GM21786 (cell line): ENCODE measurements around the gene NANS.
"Not testable (repeated sequence)": the region's sequence is repeated elsewhere in the genome, so short reads cannot be mapped to it uniquely, and the experiment has no call there.

Experiments used
- ATAC-seq: cut with Tn5 transposase; IDR thresholded peaks from one replicate; pipeline ENCODE4 v1.9.1; 2021; ENCODE audit not compliant: unreplicated experiment

Gene NANS

GRCh38 chr9:98099346-98099745 lies 42.8 kb downstream of the NANS start:
- no peak for ATAC-seq

DNA sequence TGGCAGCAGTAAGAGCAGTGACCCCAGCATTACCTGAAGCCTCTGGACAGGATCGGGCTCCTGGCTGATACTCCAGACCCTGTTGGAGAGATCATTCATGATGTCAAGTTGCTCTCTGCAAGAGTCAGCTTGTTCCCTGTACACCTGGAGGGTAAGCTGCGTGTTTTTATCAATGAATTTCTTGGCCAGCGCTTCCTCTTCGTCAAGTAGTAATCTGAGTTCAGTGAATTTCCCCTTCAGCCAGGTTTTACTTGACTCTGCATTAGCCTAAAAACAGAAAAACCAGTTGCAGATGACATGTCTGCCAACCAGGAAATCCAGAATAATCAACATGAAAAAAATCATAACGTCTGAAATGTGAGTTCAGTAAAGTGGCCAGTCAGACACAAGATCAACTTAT lies 43.4 kb downstream of the NANS start:
- ATAC-seq: no peak

- ATAC-seq: no peak
These were observed 43.9 kb downstream of the NANS start for GRCh38 chr9:98100456-98100855.

DNA sequence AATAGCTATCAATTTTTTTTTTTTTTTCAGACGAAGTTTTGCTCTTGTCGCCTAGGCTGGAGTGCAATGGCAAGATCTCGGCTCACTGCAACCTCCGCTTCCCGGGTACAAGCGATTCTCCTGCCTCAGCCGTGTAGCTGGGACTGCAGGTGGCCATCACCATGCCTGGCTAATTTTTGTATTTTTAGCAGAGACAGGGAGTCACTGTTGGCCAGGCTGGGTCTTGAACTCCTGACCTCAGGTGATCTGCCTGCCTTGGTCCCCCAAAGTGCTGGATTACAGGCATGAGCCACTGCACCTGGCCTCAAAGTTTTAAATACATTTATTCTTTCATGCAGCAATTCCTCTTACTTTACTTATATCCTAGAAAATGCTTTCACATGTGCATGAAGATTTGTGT lies 44.9 kb downstream of the NANS start:
- ATAC-seq: no peak

DNA sequence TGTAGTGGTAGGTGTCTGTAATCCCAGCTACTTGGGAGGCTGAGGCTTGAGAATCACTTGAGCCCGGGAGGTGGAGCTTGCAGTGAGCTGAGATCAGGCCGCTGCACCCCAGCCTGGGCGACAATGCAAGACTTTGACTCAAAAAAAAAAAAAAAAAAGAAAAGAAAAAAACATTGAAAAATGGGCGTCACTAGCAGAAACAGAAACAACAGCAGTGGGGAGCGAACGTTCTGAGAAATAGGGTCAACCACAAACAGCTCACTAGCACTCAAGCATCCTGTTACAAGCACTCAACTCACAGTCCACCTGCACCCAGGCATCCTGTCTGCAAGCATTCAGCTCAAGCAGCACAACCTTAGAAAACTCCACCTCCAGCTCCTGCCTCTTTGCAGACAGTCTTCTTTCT lies 45.3 kb downstream of the NANS start:
- peak; percentile 97 for ATAC-seq

DNA sequence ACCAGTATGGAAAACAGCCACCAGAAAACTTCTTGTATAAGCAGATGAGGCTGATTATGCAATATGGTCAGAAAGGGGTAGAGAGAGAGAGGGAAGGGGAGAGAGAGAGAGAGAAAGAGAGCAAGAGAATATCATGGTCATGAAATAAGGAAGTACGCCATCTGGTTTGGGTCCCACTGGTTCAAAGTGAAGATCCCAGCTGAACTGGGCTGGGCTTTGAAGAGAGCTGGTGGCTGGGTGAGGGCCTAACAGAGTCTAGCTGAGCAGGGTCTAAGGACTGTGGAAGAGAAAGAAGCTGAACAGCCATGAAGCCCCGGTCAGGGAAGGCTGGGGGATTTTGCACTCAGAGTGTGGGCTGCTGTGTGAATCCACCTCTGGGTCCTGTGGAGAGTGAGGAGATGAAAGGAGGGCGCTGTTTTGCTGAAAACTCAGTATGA lies 47.9 kb downstream of the NANS start:
- no peak for ATAC-seq

DNA sequence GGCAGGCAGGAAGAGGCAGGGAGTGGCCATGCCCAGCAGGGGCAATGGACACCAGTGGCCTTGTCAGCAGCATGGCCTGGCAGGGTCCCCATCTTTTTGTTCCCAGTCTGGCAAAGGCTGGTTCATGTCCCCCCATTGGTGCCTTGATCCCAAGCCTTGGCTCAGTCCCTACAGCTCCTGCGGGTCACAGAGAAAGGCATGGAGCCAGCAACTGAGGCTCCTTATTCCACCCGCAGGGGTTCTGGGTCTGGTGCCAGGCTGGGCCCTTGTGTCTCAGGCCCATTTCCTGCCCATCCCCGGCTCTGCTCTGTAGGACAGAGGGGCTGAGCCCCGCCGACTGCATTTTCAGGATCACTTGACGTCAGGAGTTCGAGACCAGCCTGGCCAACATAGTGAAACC lies 48.5 kb downstream of the NANS start:
- no peak for ATAC-seq

- no peak for ATAC-seq
These were observed 51.4 kb downstream of the NANS start for GRCh38 chr9:98107926-98108325.

DNA sequence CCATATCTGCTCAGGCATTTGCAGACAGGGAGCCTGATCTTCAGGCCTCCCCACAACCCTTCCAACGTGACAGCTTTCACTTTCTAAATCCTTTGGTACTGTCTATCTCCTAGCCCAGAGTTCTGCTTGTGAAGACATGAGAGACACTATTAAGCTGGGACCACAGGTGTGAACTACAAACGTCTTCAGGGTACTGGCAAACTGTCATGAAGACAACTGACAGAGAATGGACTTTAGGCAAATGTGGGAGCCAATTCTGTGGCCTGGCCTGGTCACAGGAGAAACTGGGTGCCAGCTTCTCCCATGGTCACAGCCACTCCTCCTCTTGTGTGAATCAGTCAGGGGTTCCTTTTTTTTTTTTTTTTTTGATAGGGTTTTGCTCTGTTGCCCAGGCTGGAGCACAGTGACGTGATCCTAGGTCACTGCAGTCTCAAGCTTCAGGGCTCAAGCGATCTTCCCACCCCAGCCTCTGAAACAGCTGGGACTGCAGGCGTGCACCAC lies 52.0 kb downstream of the NANS start:
- ATAC-seq: peak; percentile 80

DNA sequence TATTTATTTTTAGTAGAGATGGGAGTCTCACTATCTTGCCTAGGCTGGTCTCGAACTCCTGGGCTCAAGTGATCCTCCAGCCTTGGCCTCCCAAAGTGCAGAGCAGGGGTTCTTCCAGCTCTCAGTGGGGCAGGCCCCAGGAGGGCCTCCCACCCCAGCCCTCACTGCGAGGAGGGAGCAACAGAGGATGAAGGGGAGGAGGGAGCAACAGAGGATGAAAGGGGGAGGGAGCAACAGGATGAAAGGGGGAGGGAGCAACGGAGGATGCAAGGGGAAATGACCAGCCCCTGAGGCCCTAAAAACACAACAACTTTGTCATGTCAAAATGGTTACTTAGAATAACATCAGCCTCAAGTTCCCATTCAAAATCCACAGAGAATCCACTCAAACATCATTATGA lies 52.5 kb downstream of the NANS start:
- no peak for ATAC-seq

- ATAC-seq: not testable (repeated sequence)
These were observed 60.6 kb downstream of the NANS start for GRCh38 chr9:98117097-98117496.

- ATAC-seq: peak; percentile 54
These were observed 61.6 kb downstream of the NANS start for GRCh38 chr9:98117984-98118639.

DNA sequence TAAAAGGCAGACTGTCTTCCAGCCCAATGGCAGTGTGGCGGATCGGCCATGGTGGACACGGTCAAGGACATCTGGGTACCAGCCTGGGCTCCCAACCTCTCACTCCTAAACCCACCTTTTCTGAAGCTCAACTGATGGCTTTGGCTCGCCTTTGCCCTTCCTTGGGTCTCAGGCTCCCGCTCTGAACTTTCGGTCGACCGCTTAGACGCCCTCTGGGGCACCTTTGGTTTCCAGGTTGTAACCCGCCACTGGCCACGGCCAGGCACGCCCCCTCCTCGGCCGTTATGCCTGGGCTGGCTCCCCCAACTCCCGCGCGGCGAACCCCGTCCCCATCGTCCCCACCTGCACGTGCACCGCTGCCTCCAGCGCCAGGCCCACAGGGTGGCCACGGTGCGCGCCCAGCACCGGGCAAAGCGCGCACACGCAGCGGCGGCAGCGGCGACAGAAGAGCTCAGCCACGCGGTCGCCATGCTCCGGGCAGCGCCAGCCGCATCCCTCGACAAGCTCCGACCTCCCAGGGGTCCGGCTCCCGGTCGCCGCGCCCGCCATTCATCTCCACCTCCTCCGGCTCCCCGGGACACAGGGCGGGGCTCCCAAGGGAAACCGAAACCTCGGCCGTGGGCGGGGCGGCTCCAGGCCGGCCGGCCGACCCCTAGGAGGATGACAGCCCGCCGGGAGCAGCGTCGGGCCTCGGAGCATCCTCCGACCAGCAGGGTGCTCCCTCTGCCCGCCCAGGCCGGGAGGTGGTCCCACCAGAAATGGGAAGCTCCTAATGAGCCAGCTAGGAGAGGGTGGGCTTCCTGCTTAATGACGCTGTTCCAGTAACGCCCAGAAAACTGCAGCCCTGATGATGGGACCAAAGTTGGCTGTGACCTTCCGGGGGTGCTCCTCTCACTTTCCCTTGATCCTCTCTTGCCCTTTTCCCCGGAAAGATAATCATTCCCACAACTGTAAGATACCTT lies 62.4 kb downstream of the NANS start, which contains the start of gene TRIM14:
Gene TRIM14 (minus strand): TSS at position 583 of the 962 bp plus-strand sequence. CDS start 34 bp downstream, at position 549.
- ATAC-seq: peak; percentile 40

DNA sequence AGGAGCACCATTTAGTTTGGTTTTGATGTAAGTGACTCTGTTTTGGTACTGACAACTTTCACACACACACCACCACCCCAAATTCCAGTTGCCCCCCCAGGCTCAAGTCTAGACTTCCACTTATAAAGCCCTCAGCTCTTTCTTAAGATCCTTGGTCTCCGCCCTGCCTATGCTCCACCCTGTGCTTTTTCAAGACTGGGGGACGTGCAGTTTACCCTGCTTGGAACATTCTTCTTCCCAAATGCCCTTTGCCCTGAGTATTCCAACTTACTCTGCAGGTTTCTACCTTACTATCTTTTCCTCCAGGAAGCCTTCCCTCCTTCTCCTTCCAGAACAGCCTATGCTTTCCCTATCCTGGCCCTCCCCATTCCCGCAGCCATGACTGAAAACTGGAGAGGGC lies 63.9 kb downstream of the NANS start:
- no peak for ATAC-seq

DNA sequence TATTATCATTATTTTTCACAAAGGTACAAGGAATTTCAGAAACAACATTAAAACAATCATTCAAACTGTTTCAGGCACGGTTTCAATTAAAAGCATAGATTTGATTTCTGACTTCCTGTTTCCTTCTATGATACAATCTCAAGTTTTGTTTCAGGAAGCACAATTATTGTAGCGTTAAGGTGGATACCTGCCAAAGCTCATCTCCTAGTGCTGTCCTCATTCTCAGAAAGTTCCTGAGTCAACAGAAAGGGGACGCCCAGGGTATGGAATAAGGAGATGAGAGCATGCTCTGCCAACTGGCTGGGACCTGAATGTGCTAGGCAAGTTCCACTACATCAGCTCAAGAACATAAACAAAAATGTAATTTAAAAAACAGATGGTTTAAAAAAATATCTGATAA lies 64.5 kb downstream of the NANS start:
- no peak for ATAC-seq

- ATAC-seq: not testable (repeated sequence)
These were observed 67.6 kb downstream of the NANS start for GRCh38 chr9:98124091-98124490.

DNA sequence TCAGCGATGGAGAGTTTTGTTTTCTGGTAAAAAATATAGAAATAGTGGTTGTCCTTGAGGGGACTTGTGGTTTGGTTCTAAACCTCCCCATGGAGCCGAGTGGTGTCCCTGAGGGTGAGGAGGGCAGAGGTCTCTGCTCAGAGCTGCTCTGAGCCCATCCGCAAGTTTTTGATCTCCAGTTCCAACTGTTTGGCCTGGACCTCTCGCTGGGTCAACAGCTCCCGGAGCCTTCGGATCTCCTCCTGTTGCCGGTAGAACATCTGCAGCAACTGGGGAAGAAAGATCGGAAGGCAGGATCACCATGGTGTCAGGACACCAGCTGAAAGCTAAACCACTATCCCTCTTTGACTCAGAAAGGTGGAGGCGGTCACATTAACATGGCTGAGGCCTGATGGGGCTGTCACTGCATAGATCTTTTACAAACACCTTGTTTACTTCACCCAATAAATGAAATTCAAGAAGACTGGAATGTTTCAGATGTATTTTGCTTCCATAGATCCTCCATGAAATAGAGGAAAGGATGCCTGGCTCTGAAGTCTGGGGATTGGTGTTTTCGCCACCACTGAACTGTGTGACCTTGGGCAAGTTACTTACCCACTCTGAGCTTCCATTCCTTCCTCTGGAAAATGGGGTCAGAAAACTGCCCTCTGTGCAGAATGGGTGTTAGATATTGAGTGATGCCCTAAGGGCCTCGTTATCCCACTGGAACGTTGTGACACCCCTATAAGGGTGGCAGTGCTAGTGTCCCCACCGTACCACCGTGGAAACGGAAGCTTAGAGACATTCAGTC lies 68.3 kb downstream of the NANS start:
- ATAC-seq: no peak

- no peak for ATAC-seq
These were observed 70.7 kb downstream of the NANS start for GRCh38 chr9:98127226-98127625.

DNA sequence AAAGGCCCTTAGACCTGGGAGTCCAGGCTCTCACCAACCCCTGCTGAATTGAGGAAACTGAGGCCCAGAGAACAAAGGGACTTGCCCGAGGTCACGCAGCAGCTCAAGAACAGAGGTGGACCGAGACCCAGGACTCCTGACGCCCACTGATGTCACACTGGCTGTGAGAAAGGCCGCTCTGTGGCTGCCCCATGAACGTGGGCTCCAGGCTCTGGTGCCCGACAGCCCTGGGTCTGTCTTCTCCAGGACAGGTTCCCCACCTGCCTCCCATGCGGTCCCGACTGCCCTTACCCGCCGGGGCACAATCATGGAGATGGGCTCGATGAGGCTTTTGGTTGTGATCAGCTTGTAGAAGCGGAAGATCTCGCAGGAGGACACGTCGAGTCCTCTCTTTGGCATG lies 71.8 kb downstream of the NANS start:
- ATAC-seq: no peak

DNA sequence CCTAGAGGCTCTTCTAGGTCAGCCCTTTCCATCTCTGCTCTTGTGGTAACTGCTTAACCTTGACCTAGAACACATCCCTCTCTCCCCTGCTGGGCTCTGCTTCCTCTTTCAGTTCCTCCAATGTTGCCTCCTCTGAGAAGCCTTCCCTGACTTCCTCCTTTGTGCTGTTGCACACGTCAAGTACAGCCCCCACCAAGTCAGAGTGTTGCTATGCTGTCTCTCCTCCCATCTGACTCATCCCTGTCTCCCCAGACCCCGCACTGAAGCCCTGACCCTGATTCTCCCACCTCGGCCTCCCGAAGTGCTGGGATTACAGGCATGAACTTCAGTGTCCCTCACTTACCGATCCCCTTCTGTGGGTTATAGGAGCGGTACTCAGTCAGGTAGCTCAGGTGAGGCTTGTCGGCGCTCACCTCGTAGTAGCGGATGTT lies 72.9 kb downstream of the NANS start:
- ATAC-seq: peak; percentile 82

- ATAC-seq: not testable (repeated sequence)
These were observed 73.5 kb downstream of the NANS start for GRCh38 chr9:98130060-98130459.
